ENCODE measurements around the gene IPO5.
"Not testable (repeated sequence)": the region's sequence is repeated elsewhere in the genome, so short reads cannot be mapped to it uniquely, and the experiment has no call there.

DNA sequence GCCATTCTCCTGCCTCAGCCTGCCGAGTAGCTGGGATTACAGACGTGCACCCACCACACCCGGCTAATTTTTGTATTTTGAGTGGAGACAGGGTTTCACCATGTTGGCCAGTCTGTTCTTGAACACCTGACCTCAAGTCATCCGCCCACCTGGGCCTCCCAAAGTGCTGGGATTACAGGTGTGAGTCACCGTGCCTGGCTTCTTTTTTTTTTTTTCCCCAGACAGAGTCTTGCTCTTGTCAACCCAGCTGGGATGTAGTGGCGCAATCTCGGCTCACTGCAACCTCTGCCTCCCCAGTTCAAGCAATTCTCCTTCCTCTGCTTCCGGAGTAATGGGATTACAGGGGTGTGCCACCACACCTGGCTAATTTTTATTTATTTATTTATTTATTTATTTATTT is 51.5 kb downstream of the IPO5 start:
- TF ChIP-seq, protein P1, sequence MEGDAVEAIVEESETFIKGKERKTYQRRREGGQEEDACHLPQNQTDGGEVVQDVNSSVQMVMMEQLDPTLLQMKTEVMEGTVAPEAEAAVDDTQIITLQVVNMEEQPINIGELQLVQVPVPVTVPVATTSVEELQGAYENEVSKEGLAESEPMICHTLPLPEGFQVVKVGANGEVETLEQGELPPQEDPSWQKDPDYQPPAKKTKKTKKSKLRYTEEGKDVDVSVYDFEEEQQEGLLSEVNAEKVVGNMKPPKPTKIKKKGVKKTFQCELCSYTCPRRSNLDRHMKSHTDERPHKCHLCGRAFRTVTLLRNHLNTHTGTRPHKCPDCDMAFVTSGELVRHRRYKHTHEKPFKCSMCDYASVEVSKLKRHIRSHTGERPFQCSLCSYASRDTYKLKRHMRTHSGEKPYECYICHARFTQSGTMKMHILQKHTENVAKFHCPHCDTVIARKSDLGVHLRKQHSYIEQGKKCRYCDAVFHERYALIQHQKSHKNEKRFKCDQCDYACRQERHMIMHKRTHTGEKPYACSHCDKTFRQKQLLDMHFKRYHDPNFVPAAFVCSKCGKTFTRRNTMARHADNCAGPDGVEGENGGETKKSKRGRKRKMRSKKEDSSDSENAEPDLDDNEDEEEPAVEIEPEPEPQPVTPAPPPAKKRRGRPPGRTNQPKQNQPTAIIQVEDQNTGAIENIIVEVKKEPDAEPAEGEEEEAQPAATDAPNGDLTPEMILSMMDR (IDR thresholded peaks at IDR 0.05), result not testable (repeated sequence)
- TF ChIP-seq POLR2A (IDR thresholded peaks at IDR 0.05), result not testable (repeated sequence)
